ACC112 (cell line): ENCODE results near the gene NTNG1.

ENCODE experiments used
- H2AFZ ChIP-seq: fragments of 200-600 bp; sonication (generic); one replicate; pipeline ENCODE4 v1.6.0; 2017; ENCODE audit warnings: antibody characterized with exemption, low read length; ENCODE audit not compliant: unreplicated experiment
- H3K27ac ChIP-seq: fragments of 200-600 bp; sonication (generic); 2 replicates; pipeline ENCODE4 v1.5.1; 2014; ENCODE audit warnings: low read depth, mild to moderate bottlenecking, antibody characterized with exemption, low read length, moderate library complexity
- H3K27me3 ChIP-seq: fragments of 200-600 bp; sonication (generic); 2 replicates; pipeline ENCODE4 v1.6.1; 2014; ENCODE audit warnings: mild to moderate bottlenecking, antibody characterized with exemption, low read length, moderate library complexity, mixed read lengths; ENCODE audit not compliant: insufficient read depth
- H3K36me3 ChIP-seq: fragments of 200-600 bp; sonication (generic); 2 replicates; pipeline ENCODE4 v1.6.1; 2016; ENCODE audit warnings: mild to moderate bottlenecking, antibody characterized with exemption, low read length, moderate library complexity, mixed read lengths; ENCODE audit not compliant: insufficient read depth
- H3K4me1 ChIP-seq: fragments of 200-600 bp; sonication (generic); one replicate; pipeline ENCODE4 v1.6.1; 2016; ENCODE audit warnings: low read length, mixed read lengths; ENCODE audit not compliant: insufficient read depth, unreplicated experiment, control insufficient read depth
- H3K4me3 ChIP-seq: fragments of 200-600 bp; sonication (generic); 2 replicates; pipeline ENCODE4 v1.5.1; 2014; ENCODE audit warnings: mild to moderate bottlenecking, low read depth, low read length
- H3K79me2 ChIP-seq: fragments of 200-600 bp; sonication (generic); one replicate; pipeline ENCODE4 v1.6.0; 2016; ENCODE audit warnings: low read length; ENCODE audit not compliant: control insufficient read depth, unreplicated experiment, insufficient read depth

Gene NTNG1

GRCh38 chr1:107357376-107357775 lies 216.5 kb downstream of the NTNG1 start:
- Histone ChIP-seq H2AFZ (no peak overlapping the region), H3K27ac (no peak overlapping the region), H3K27me3 (no peaks in the 10 kb centered on the region), H3K79me2 (no peaks in the 10 kb centered on the region), H3K4me3 (no peak overlapping the region), H3K36me3 (no peaks in the 10 kb centered on the region), H3K4me1 (no peaks in the 10 kb centered on the region)

DNA sequence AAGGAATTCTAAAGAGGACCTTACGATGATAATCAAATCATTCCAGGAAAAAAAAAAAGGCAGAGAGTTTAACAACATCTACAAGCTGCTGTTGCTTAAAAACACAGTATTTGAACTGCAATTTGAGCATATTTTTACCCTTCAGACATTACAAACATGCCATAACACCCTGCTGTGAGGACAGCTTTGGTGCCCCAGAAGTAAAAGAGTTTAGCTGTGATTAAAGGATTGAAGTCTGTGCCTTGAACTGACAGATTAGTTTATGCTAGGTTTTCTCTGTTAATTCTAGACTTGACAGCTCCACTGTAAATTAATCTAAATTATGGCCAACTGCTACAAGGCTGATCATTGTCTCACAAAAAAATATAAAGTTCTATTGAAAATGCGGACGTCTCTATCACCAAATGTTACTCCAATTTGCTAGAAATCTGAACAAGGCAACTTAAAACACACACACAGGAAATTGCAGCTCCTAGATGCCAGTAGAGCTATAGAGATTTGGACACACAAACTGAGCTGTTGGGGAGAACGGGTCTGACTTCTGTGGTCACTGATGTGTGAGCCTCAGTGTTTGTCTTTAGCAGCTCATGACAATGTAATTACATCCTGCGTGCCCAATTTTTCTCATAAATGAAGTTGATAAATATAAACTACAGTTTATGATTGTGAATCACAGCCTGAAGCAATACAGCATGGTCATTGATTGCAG lies 217.9 kb downstream of the NTNG1 start:
- H3K79me2 ChIP-seq: no peaks in the 10 kb centered on the region
- no peaks in the 10 kb centered on the region for H3K4me1 ChIP-seq
- H3K27ac ChIP-seq: no peak overlapping the region
- no peak overlapping the region for H3K4me3 ChIP-seq
- no peaks in the 10 kb centered on the region for H3K36me3 ChIP-seq
- no peak overlapping the region for H2AFZ ChIP-seq
- H3K27me3 ChIP-seq: no peaks in the 10 kb centered on the region

DNA sequence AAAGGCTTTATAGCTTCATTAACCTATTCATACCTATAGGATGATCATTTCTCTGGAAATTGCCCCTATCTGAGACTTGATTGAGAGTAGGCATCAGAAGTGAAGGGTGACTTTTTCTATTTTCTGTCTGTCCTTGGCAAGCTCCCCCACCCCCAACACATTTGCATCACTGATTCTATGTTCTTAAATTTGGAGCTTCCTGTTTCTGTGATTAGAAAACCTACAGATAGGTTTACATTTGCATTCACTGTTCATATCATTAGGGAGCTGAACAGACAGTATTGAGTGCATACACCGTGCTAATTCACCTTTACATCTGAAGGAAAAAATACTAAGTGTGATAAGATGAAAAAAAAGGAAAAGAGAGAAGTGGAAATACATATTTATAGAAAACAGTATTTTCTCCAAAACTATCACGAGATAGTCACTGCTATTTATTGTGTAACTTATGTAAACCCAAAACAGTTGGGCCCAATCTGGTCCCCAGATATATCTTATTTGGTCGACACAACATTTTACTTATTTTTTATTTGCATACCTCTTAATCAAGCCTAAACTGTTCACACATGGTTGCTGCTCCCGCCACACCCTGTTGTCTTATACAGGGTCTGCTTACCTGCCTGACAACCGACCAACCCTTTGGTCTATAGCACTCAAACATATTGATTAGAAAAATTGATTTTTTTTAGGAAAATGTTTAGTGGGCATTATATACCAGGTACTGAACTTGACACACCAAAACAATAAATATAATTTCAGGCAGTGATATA lies 218.8 kb downstream of the NTNG1 start:
- Histone ChIP-seq H3K4me3 (no peak overlapping the region), H2AFZ (no peak overlapping the region), H3K27ac (no peak overlapping the region), H3K79me2 (no peaks in the 10 kb centered on the region), H3K27me3 (no peaks in the 10 kb centered on the region), H3K36me3 (no peaks in the 10 kb centered on the region), H3K4me1 (no peaks in the 10 kb centered on the region)

- H3K79me2 ChIP-seq: no peaks in the 10 kb centered on the region
- H3K36me3 ChIP-seq: no peaks in the 10 kb centered on the region
- no peak overlapping the region for H3K4me3 ChIP-seq
- H3K4me1 ChIP-seq: no peaks in the 10 kb centered on the region
- no peak overlapping the region for H3K27ac ChIP-seq
- no peaks in the 10 kb centered on the region for H3K27me3 ChIP-seq
- no peak overlapping the region for H2AFZ ChIP-seq
Observed at GRCh38 chr1:107362468-107363140, 221.8 kb downstream of the NTNG1 start.

DNA sequence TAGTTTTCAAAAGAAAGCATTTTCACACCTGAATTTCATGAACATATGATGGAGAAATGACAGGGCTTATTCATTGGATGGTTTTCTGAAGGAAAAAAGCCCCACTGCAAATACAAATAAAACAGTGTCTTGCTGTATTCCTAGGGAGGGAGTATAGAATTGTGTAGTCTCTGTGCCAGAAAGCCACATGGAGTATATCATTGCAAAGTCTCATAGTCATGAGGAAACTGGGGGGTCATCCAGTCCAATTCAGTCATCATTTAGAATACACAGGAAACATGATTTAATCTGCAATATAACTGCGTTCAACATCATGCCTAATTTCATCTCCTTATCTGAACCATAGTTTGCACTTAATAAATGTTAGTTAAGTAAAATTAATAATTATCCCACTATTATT lies 222.3 kb downstream of the NTNG1 start:
- Histone ChIP-seq H3K4me3 (no peak overlapping the region), H2AFZ (no peak overlapping the region), H3K27ac (no peak overlapping the region), H3K4me1 (no peaks in the 10 kb centered on the region), H3K27me3 (no peaks in the 10 kb centered on the region), H3K36me3 (no peaks in the 10 kb centered on the region), H3K79me2 (no peaks in the 10 kb centered on the region)

GRCh38 chr1:107365527-107366240 lies 224.8 kb downstream of the NTNG1 start:
- Histone ChIP-seq H3K4me1 (no peaks in the 10 kb centered on the region), H3K79me2 (no peaks in the 10 kb centered on the region), H3K27me3 (no peaks in the 10 kb centered on the region)

DNA sequence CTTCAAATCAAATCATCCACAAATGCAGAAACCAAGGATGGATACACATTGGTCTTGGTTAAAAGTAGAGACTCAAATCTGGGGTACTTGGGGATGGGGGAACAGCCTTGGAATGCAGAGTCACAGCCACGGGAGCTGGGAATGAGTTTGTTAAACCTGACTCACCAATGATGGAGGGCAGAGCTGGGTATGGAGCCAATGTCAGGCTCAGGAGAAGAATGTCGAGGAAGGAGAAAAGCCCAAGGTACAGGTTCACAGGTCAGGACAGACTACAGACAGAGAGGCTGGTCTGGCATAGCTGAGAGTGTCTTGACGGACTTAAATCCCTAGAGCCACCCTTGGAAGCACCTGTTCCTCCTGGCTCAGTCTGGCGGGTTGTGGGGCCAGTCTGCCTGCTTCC lies 237.6 kb downstream of the NTNG1 start:
- no peaks in the 10 kb centered on the region for H3K4me1 ChIP-seq
- no peaks in the 10 kb centered on the region for H3K79me2 ChIP-seq
- H3K27me3 ChIP-seq: no peaks in the 10 kb centered on the region
- no peak overlapping the region for H3K4me3 ChIP-seq
- no peak overlapping the region for H2AFZ ChIP-seq
- H3K36me3 ChIP-seq: no peaks in the 10 kb centered on the region
- no peak overlapping the region for H3K27ac ChIP-seq

More at GRCh38 chr1:107365527-107366240, 224.8 kb downstream of the NTNG1 start:
- no peak overlapping the region for H3K27ac ChIP-seq
- no peak overlapping the region for H3K4me3 ChIP-seq
- no peaks in the 10 kb centered on the region for H3K36me3 ChIP-seq
- H2AFZ ChIP-seq: no peak overlapping the region

GRCh38 chr1:107378866-107379265 lies 238.0 kb downstream of the NTNG1 start:
- Histone ChIP-seq H3K4me1 (no peaks in the 10 kb centered on the region), H3K27ac (no peak overlapping the region), H3K79me2 (no peaks in the 10 kb centered on the region), H2AFZ (no peak overlapping the region), H3K36me3 (no peaks in the 10 kb centered on the region), H3K4me3 (no peak overlapping the region), H3K27me3 (no peaks in the 10 kb centered on the region)

DNA sequence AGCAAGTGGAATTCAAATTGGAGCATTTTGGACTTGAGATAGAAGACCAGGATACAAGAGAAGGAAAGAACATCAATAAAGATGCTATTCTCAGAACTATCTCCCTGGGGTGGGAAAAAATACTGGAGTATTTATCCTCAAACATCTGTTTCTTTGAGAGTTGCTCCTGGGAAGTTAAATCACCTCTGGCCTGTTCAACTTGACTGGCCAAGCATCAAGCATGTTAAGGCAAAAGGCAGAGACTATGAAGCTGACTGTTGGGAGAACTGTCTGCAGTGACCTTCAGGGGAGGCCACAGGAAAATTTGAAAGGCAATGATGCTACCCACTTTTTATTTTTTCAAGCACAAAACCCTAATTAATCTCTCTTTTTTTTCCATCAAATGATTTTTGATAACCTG lies 239.0 kb downstream of the NTNG1 start:
- no peaks in the 10 kb centered on the region for H3K79me2 ChIP-seq

More for the DNA sequence above, 239.0 kb downstream of the NTNG1 start:
- Histone ChIP-seq H3K4me3 (no peak overlapping the region), H3K27me3 (no peaks in the 10 kb centered on the region), H3K36me3 (no peaks in the 10 kb centered on the region), H3K4me1 (no peaks in the 10 kb centered on the region), H3K27ac (no peak overlapping the region), H2AFZ (no peak overlapping the region)
